WI38 (cell line): ENCODE results near the gene POLE.
A peak's percentile ranks its signal among the peaks of the same experiment; 100 is the strongest.

Experiments used
- H3K4me3 ChIP-seq: 2 replicates; pipeline ENCODE4 v1.5.1; 2011; ENCODE audit warnings: low read depth, mild to moderate bottlenecking, control low read depth, low read length
- CTCF ChIP-seq: IDR thresholded peaks from 2 replicates; pipeline ENCODE4 v1.5.1; 2012; ENCODE audit warnings: low read depth, mild to moderate bottlenecking, control low read depth, low read length

The POLE gene

GRCh38 chr12:132614861-132615578 is 72.1 kb downstream of the POLE start:
- TF ChIP-seq CTCF: peak; percentile 75
- no peak overlapping the region for H3K4me3 ChIP-seq

- TF ChIP-seq CTCF: no peak
- H3K4me3 ChIP-seq: no peak overlapping the region
Observed at GRCh38 chr12:132614029-132614428, 73.1 kb downstream of the POLE start.

GRCh38 chr12:132611620-132612019 is 75.5 kb downstream of the POLE start:
- TF ChIP-seq CTCF: no peak
- no peak overlapping the region for H3K4me3 ChIP-seq

GRCh38 chr12:132610866-132611602 is 76.1 kb downstream of the POLE start:
- TF ChIP-seq CTCF: no peak
- no peak overlapping the region for H3K4me3 ChIP-seq

- TF ChIP-seq CTCF: no peak
- 0 out of 2 replicates have a peak within 1 kb of the TSS, but pooled peaks have one; percentile 1 for H3K4me3 ChIP-seq
Observed at GRCh38 chr12:132610051-132610759, 76.9 kb downstream of the POLE start, which contains the start of gene LRCOL1. Gene LRCOL1, minus strand, starts transcription at chr12:132610582. Its CDS starts 4,331 bp downstream, at chr12:132606251.

- no peak overlapping the region for H3K4me3 ChIP-seq
- TF ChIP-seq CTCF: no peak
Observed at GRCh38 chr12:132608231-132609171, 78.6 kb downstream of the POLE start.
